Endothelial cell (in vitro differentiated cells): ENCODE measurements around the gene MEF2D. TPM values are rescaled to one million over a fixed set of nuclear protein-coding genes. Genes with fewer than 3 reads are reported as not detected.

ENCODE experiments used
- DNase-seq: peaks from one replicate; pipeline ENCODE4 v3.0.0; 2021; ENCODE audit warnings: low spot score
- H3K27ac Mint-ChIP-seq: one replicate; pipeline ENCODE4 v1.8.0; 2021; ENCODE audit warnings: mixed read lengths, inconsistent platforms; ENCODE audit not compliant: unreplicated experiment
- H3K27me3 Mint-ChIP-seq: one replicate; pipeline ENCODE4 v1.8.0; 2021; ENCODE audit warnings: mild to moderate bottlenecking, moderate library complexity, mixed read lengths, inconsistent platforms; ENCODE audit not compliant: unreplicated experiment
- H3K36me3 Mint-ChIP-seq: one replicate; pipeline ENCODE4 v1.8.0; 2021; ENCODE audit warnings: mild to moderate bottlenecking, low read depth, mixed read lengths, inconsistent platforms; ENCODE audit not compliant: unreplicated experiment
- H3K4me1 Mint-ChIP-seq: one replicate; pipeline ENCODE4 v1.8.0; 2021; ENCODE audit warnings: mild to moderate bottlenecking, mixed read lengths, inconsistent platforms; ENCODE audit not compliant: unreplicated experiment
- H3K4me3 Mint-ChIP-seq: one replicate; pipeline ENCODE4 v1.8.0; 2021; ENCODE audit warnings: mild to moderate bottlenecking, mixed read lengths, inconsistent platforms; ENCODE audit not compliant: unreplicated experiment
- H3K9me3 Mint-ChIP-seq: one replicate; pipeline ENCODE4 v1.8.0; 2021; ENCODE audit warnings: mixed read lengths, inconsistent platforms; ENCODE audit not compliant: unreplicated experiment
- CTCF ChIP-seq: fragments of 200-600 bp; sonication (generic); IDR thresholded peaks from one replicate; pipeline ENCODE4 v1.5.0; 2021; ENCODE audit warnings: antibody characterized with exemption; ENCODE audit not compliant: unreplicated experiment
- total RNA-seq: library from RNA; stranded (reverse); fragmentation: NEBNext Ultra II Directional; extraction: Animal tissue kit (Norgen Biotek cat#: 25700); gene quantifications from one replicate; pipeline ENCODE4 v1.2.1, GENCODE V29; 2021; ENCODE audit not compliant: unreplicated experiment

The MEF2D gene
- total RNA-seq, 1 donor from 2014 or later = 45.2 TPM

GRCh38 chr1:156440654-156441437 is 59.7 kb downstream of the MEF2D start:
- no peaks in the 10 kb centered on the region for H3K36me3 Mint-ChIP-seq
- DNase-seq = no peak
- peaks cover 21% of the 10 kb centered on the region for H3K27me3 Mint-ChIP-seq
- no peak overlapping the region for H3K27ac Mint-ChIP-seq
- H3K4me3 Mint-ChIP-seq = peak overlapping the region; percentile 37
- TF ChIP-seq CTCF = no peak
- H3K9me3 Mint-ChIP-seq = no peaks in the 10 kb centered on the region
- peaks cover 56% of the 10 kb centered on the region for H3K4me1 Mint-ChIP-seq

GRCh38 chr1:156439777-156440183 is 60.8 kb downstream of the MEF2D start:
- Mint-ChIP-seq H3K36me3 (peaks cover 4% of the 10 kb centered on the region), H3K27ac (no peak overlapping the region), H3K4me1 (peaks cover 62% of the 10 kb centered on the region), H3K4me3 (no peak overlapping the region), H3K9me3 (no peaks in the 10 kb centered on the region), H3K27me3 (peaks cover 26% of the 10 kb centered on the region)
- no peak for DNase-seq
- TF ChIP-seq CTCF = no peak

- Mint-ChIP-seq H3K36me3 (peaks cover 4% of the 10 kb centered on the region), H3K27me3 (peaks cover 26% of the 10 kb centered on the region), H3K9me3 (no peaks in the 10 kb centered on the region), H3K4me3 (peak overlapping the region; percentile 47), H3K4me1 (peaks cover 60% of the 10 kb centered on the region), H3K27ac (peak overlapping the region; percentile 32)
- no peak for TF ChIP-seq CTCF
- DNase-seq = no peak
These were observed 61.4 kb downstream of the MEF2D start for GRCh38 chr1:156439036-156439776.

- Mint-ChIP-seq H3K4me1 (peaks cover 54% of the 10 kb centered on the region), H3K4me3 (peak overlapping the region; percentile 24), H3K27me3 (peaks cover 27% of the 10 kb centered on the region), H3K9me3 (no peaks in the 10 kb centered on the region), H3K27ac (no peak overlapping the region), H3K36me3 (peaks cover 4% of the 10 kb centered on the region)
- no peak for DNase-seq
- TF ChIP-seq CTCF = no peak
These were observed 62.1 kb downstream of the MEF2D start for GRCh38 chr1:156438278-156438987.
